HG02610 (cell line): ENCODE results near the gene CNDP2.

Experiments
- ATAC-seq: cut with Tn5 transposase; IDR thresholded peaks from one replicate; pipeline ENCODE4 v1.9.1; 2021; ENCODE audit warnings: mild to moderate bottlenecking, moderate library complexity; ENCODE audit not compliant: unreplicated experiment

Gene CNDP2

DNA sequence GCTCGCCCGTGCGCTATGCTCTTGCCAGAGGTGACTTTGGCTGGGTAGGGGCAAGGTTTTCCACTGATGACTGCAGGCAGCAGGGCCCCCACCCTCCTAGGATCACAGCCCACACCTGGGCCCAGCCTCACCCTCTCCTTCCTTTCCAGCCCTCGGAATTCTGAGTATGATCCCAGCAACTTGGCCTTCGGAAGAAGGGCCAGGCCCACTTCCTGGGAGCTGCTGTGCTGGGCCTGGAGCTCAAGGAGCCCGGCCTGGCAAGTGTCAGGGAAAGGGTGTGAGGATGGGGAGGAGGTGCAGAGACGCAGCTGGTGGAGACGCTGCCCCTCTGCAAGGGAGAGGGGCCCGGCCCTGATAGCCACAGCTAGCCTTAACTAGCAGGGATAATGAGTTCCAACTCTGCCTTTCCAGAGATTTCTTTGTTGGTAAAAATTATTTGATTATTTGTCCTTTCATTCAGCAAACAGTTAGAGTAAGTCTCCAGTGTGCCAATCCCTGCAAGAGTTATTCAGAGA is 36.4 kb downstream of the CNDP2 start:
- ATAC-seq: no peak

DNA sequence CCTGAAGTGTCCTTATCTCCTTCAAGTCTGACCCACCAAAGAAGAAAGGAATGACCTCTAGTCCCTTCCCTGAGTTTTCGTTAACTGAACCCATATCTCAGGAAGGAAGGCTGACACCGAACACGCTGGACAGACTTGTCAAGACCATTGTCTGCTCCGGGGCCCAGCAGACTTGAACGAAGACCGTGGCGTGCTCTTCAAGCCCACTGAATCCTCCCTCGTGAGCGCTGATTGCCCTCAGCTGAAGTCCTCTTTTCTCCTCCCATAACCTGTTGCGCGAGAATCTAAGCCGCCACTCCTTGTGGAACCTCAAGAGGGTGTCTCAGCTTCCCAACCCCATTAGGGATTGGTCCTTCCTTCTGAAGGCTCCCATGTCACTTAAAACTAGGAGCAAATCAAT is 37.5 kb downstream of the CNDP2 start:
- no peak for ATAC-seq

DNA sequence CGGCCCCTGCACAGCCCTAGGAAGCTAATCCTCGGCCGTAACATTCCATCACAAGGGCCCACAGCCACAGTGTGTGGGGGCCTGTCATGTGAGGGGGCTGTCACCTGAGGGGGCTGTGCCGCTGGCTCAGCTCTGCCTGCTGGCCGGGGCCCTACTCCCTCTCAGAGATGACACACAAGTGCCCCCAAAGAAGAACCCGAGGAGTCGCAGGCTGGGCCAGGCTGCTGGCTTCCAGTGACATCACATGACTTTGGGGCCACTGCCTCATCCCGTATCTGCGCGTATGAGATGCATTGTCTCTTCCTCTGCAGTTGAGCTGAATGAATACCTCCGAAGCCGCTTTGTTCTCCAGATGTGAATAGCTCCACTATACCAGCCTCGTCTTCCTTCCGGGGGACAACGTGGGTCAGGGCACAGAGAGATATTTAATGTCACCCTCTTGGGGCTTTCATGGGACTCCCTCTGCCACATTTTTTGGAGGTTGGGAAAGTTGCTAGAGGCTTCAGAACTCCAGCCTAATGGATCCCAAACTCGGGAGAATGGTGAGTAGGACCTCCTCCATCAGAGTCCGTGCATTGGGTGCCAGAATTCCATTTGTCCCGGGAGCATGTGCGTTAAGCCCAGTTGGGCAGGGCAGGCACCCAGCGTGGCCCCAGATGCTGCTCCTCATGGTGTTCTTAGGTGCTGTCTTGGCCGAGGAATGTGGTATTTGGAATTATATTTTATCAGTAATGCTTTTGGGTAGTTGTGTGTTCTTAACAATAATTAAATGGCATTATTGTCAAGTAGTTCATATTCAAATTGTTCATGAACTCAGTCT is 38.2 kb downstream of the CNDP2 start, which contains the start of gene CNDP1:
CNDP1 (plus strand) TSS at position 351 of the 820 bp plus-strand sequence; CDS start at position 519, 168 bp downstream.
- ATAC-seq: no peak

DNA sequence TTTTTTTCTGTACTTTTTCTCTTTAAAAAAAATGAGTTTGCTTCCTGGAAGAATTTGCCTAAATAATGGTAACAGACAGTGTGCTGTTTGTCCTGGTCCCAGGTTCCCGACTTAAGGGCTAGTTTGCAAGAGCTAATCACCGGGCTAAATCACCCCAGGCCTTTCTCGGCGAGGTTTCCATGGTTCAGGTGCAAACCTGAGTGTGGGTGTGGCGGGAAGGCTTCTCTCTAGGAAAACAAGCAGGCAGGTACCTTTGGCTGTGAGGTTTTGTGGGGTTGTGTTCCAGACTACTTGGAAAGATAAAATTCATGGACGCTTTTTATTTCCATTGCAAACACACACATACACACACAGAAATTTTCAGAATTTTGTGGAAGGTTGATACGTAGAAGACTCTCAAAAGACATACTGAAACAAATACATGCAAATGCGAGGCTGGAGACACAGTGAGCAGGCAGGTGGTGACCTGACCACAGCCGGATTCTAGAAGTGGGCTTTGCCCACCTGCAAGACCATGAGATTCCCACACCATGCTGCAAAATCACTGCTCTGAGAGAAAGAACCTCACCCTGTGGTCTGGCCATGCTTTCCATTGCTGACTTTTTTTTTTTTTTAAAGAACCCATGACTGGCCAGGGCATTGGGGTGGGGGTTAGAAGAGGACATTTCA is 39.0 kb downstream of the CNDP2 start:
- ATAC-seq: no peak

DNA sequence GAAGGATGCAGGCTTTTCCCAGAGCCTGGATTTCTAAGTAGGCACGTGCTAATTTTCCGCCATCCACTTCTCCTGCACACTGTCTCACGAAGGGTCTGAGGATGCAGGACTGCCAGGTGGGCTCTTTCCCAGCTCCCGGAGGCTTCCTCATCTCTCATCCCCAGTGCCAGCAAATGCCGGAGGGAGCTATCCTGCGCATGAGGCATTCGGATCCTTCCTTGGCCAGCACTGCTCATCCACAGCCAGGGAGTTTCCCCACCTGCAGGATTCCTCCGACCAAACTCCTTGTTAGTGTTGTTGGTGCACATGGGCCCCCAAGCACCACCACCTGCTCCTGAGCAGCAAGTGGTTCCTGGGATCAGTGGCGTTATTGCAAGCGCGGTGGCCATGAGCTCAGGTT is 43.1 kb downstream of the CNDP2 start:
- ATAC-seq: no peak

GRCh38 chr18:74540652-74541421 is 44.7 kb downstream of the CNDP2 start:
- no peak for ATAC-seq

GRCh38 chr18:74541703-74542555 is 45.8 kb downstream of the CNDP2 start:
- no peak for ATAC-seq

GRCh38 chr18:74544898-74545297 is 48.7 kb downstream of the CNDP2 start:
- no peak for ATAC-seq

DNA sequence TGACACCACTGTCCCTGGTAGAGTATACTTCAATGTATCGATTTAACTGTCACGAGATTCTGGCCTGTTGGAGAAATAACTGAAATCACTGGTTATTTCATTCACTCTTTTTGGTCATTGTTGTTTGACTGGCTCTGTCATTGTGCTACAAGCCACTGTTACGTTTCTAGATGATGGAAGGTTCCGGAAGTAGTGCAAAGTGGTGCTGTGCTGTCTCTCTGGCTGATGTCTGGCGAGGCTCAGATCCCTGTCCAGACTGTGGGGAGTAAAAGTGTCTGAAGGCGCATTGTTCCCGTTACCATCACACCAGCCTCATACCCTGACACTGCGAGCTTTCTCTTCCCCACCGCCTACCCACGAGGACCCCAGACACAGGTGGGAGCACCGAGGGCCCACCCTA is 49.8 kb downstream of the CNDP2 start:
- no peak for ATAC-seq

GRCh38 chr18:74546751-74547530 is 50.8 kb downstream of the CNDP2 start:
- no peak for ATAC-seq

GRCh38 chr18:74547860-74548259 is 51.7 kb downstream of the CNDP2 start:
- no peak for ATAC-seq

DNA sequence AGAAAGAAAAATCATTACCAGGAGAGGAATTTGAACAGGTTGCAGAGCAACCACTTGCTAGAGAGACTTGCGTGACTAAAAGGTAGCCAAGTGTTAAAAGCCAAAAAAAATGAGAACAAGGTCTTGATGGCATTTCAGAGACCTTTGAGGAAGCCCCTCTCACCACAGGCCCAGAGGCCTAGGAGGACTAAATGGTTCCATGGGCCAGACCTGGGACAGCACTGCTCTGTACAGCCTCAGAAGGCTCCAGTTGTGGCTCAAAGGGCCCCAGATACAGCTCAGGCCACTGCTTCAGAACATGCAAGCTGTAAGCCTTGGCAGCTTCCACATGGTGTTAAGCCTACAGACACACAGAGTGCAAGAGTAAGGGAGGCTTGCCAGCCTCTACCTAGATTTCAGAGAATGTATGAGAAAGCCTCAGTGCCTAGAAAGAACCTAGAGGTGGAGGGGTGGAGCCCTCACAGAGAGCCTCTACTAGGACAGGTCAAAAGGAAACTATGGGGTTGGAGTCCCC is 53.5 kb downstream of the CNDP2 start:
- no peak for ATAC-seq

DNA sequence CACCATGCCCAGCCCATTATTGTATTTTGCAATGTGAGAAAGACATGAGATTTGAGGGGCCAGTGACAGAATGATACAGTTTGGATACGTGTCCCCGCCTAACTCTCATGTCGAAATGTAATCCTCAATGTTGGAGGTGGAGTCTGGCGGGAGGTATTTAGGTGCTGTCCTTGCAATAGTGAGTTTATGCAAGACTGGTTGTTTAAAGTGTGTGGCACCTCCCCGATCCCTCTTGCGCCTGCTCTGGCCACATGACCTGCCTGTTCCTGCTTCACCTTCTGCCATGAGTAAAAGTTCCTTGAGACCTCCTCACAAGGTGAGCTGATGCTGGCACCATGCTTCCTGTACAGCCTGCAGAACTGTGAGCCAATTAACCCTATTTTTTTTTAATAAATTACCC is 54.7 kb downstream of the CNDP2 start:
- ATAC-seq: no peak

- no peak for ATAC-seq
Observed at GRCh38 chr18:74551452-74551851, 55.3 kb downstream of the CNDP2 start.

GRCh38 chr18:74551936-74552555 is 55.9 kb downstream of the CNDP2 start:
- ATAC-seq: peak; percentile 96

DNA sequence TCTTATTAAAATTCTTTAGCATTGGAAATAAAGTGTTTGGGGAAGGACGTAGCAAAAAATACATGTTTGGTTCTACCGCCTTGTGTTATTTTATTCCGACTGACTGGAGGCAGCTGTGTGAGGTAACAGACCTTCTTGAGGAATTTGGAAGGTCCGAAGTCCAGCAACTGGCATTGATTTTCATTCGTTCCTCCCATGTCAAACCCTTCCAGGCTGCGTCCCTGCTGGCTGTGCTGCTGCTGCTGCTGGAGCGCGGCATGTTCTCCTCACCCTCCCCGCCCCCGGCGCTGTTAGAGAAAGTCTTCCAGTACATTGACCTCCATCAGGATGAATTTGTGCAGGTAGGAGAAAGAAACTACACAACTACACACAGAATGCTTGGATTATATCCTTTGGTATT is 60.0 kb downstream of the CNDP2 start:
- no peak for ATAC-seq

DNA sequence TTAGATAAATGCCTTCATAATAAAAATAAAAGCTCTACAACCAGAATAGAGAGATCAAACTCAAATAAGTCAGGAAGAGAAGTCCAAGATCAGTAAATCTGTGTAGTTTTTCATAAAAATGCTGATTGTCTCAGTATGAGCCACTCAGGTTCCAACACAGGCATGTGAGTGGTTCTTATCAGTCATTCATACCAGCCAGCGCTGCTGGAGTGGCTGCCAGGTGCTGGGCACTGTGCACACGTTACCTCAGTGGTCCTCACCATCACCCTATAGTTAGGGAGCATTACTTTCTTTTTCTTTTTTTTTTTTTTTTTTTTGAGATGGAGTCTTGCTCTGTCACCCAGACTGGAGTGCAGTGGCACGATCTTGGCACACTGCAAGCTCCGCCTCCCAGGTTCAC is 61.9 kb downstream of the CNDP2 start:
- ATAC-seq: no peak

- no peak for ATAC-seq
Observed at GRCh38 chr18:74562131-74562730, 66.1 kb downstream of the CNDP2 start.

DNA sequence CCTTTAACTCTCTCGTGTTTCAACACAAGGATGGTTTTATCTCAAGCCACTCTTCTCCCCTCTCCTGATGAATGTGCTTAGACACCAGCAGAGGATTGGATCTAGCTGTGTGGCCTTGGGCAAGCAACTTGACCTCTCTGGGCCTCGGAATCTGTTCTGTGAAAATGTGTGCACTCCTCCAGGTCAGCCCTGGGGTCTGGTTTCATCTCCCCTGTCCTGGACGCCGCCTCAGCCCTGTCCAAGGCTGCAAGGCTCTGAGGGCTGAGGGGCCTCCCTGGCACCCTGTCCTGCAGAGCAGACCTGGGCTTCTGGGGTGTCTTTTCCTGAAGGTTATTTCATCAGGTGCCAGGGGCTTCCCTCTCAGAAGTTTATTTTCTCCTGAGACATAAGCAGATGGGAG is 66.6 kb downstream of the CNDP2 start:
- no peak for ATAC-seq
